DMS53 treated with DMSO at 0.1 percent for 48 hours (cell line): ENCODE data around the gene GYPE.
"Not testable (repeated sequence)": the region's sequence is repeated elsewhere in the genome, so short reads cannot be mapped to it uniquely, and the experiment has no call there.

Source experiments
- DNase-seq: peaks from one replicate; lab custom pipeline; 2025; ENCODE audit not compliant: unreplicated experiment; lab: John Stamatoyannopoulos, UW

The GYPE gene

DNA sequence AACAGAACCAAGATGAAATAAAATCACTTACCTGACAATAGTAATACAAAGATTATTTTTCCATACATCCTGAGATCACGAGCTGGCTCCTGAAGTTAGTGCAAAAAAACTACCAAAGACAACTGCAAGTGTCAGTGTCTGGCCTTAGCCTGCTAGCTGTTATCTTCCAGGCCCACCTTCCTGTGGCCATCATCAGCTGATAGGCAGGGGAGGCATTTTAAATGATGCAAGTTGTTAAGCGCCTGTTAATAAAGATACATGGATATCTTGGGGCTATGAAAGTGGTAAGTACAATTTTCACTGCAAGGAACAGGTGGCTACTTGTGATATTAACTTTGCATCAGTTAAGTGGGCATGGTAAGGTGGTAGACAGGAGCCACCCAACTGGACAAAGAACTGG is at the start of gene GYPE:
TSS of gene GYPE (minus strand) at position 120 of the 400 bp plus-strand sequence. CDS start at position 68, 52 bp downstream.
- DNase-seq: not testable (repeated sequence)

DNA sequence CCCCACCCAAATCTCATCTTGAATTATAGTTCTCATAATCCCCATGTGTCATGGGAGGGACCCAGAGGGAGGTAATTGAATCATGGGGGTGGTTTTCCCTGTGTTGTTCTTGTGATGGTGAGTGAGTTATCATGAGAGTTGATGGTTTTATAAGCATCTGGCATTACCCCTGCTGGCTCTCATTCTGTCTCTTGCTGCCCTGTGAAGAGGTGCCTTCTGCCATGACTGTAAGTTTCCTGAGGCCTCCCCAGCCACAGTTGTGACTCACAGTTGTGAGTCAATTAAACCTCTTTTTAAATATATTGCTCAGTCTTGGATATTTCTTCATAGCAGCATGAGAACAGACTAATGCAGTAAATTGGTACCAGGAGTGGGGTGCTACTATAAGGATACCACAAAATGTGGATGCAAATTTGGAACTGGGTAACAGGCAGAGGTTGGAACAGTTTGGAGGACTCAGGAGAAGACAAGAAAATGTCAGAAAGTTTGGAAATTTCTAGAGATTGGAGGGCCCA is 46.2 kb upstream of the GYPE start:
- not testable (repeated sequence) for DNase-seq

- DNase-seq: not testable (repeated sequence)
Measured at GRCh38 chr4:143950967-143951366, 45.6 kb upstream of the GYPE start.

DNA sequence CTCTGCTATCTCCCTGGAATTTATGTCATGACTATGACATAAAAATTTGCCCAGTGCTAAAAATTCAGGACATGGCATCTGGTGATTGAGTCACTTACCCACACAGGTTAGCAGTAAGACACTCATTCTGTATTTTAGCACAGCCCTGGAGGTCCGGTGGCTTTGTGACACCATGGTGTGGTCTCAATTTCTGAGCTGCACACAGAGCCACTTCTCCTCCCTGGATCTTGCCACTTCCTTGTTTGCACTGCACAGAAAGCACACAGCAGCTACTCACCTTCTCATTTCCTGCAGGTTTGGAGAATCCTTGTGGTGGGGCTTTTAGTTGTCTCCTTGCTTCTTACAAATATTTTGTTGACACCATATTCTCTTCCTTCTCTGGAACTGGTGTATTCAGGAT is 44.8 kb upstream of the GYPE start:
- not testable (repeated sequence) for DNase-seq

DNA sequence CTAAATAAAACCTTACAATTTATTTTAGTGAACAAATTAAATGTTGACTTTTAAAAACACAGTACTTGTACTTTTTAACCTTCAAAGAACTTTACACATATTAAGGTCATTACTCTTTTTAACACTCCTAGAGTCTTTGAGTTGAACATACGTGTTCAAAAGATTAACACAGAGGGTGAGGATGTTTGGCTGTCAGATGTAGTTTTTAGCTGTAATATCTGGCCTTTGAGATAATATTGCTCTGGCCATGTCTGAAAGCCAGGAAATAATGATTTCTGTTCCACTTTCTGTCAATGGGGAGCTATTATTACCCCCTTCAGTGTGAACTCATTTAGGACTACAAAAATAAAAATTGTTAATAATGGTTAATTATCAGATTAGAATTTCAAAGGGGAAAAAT is 42.1 kb upstream of the GYPE start:
- not testable (repeated sequence) for DNase-seq

GRCh38 chr4:143940708-143941107 is 35.3 kb upstream of the GYPE start:
- DNase-seq: not testable (repeated sequence)

DNA sequence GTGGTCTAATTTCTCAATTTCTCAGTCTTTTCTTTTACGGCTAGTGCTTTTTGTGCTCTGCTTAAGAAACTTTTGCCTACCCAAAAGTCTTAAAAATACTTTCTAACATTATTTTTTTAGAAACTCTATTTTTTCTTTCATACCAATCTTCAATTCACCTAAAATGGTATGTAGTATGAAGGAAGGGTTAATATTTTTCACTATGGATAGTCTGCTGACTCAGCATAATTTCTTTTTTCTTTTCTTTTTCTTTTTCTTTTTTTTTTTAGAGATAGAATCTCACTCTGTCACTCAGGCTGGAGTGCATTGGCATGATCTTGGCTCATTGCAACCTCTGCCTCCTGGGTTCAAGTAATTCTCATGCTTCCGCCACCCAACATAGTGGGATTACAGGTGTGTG is 34.2 kb upstream of the GYPE start:
- DNase-seq: no peak

DNA sequence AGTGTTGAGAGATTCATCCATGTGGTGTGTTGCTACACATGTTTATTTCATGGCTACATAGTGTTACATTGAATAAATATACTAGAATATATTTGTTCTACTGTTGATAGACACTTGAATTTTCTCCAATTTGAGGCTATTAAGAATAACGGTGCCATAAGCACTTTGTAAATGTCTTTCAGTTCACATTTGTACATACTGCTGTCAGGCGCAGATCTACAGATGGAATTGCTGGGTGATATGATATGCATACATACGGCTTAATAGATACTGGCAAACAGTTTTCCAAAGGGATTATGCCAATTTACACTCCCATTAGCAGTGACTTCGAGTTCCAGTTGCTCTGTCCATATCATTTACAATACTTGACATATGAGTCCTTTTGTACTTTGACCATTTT is 33.5 kb upstream of the GYPE start:
- not testable (repeated sequence) for DNase-seq

DNA sequence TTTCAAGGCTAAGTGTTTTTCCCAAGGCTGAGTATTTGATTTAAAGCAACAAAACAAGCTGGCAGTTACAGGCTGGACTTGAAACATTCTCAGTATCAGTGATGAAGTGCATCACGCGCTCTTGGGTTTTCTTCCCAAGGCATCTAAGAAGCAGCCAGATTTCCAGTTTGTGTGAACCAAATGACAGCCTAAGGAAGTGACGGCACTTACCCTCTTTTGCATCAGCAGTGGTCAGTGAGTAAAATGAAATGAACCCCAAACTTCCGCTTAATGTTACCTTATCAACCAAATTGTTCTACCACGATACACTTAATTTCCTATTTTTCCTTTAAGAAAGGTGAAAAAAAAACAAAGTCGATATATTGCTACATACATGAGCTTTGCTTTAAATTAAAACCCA is 15.8 kb upstream of the GYPE start:
- no peak for DNase-seq

DNA sequence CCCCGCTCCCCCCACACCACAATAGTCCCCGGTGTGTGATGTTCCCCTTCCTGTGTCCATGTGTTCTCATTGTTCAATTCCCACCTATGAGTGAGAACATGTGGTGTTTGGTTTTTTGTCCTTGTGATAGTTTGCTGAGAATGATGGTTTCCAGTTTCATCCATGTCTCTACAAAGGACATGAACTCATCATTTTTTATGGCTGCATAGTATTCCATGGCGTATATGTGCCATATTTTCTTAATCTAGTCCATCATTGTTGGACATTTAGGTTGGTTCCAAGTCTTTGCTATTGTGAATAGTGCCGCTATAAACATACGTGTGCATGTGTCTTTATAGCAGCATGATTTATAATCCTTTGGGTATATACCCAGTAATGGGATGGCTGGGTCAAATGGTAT is 11.1 kb upstream of the GYPE start:
- not testable (repeated sequence) for DNase-seq

DNA sequence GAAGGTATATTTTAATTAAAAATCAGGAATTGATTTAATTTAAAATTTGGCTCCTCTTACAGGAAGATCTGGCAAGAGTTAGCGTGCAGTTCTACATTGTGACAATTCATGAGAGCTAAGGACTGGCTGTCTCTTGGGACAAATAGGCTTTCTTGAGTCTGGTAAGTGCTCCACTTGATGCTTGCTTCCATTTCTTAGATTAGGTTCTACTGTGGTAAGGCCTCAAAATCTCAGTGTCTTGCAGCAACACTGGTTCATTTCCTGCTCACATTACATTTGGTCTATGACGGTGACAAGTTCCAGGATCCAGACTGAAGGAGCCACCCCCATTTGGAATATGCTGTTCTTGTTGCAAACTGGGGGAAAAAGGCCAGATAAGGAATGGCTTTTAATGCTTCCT is 7.1 kb upstream of the GYPE start:
- not testable (repeated sequence) for DNase-seq

GRCh38 chr4:143911528-143912417 is 6.4 kb upstream of the GYPE start:
- DNase-seq: not testable (repeated sequence)

GRCh38 chr4:143910906-143911305 is 5.5 kb upstream of the GYPE start:
- not testable (repeated sequence) for DNase-seq

- DNase-seq: peak; percentile 1
Measured at GRCh38 chr4:143907811-143908210, 2.5 kb upstream of the GYPE start.

GRCh38 chr4:143904431-143904830 is 928 bp downstream of the GYPE start:
- DNase-seq: not testable (repeated sequence)

GRCh38 chr4:143890323-143890722 is 15.0 kb downstream of the GYPE start:
- DNase-seq: not testable (repeated sequence)

- DNase-seq: not testable (repeated sequence)
Measured at GRCh38 chr4:143888189-143888588, 17.2 kb downstream of the GYPE start.

DNA sequence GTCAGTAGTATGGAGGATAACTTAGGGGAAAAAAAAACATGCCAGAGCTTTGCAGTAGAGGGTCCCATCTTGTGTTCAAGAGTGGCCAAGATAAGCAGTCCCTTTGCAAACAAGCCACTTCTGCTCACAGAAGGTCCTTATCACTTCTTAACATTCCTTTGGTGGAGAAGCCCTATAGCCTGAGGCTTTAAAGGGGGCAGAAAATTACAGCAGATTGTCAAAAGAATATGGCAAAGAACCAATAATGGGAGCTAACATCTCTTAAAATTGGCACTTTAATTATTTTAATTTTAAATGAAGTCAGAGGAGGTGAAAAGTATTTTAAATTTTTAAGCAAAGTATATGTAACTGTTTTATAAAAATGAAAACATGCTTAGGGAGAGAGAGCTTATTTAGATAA is 20.4 kb downstream of the GYPE start:
- DNase-seq: not testable (repeated sequence)

DNA sequence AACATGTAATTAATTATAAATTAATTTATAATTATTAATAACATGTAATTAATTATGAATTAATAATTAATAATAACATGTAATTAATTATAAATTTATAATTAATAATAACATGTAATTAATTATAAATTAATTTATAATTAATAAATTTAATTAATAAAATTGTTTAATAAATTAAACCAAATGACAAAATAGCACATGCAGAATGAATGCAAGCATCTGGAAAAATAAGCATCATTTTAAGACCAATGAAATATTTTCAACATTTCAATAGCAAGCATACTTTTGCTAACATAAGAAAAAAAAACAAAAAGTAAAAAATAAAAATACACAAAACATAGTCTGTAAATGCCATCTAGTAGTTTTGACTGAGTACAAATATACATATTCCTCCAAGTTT is 21.8 kb downstream of the GYPE start:
- no peak for DNase-seq

GRCh38 chr4:143882892-143883291 is 22.5 kb downstream of the GYPE start:
- no peak for DNase-seq

GRCh38 chr4:143879561-143879960 is 25.8 kb downstream of the GYPE start:
- not testable (repeated sequence) for DNase-seq

DNA sequence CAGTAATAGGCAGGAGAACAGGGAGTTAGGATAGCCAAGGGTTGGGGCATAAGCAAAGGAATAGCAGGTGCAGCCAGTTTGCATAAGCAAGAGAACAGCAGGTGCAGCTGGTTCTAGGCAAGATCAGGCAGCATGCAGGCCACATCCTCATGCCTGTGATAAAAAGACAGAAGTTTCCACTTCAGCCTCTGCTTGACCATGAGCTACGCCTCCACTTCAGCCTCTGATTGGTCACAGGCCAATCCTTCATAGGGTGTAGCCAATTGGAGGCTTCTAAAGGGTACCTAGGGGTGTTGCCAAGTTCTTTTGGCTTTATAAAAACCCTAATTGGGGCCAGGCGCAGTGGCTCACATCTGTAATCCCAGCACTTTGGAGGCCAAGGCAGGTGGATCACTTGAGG is 30.0 kb downstream of the GYPE start:
- peak; percentile 36 for DNase-seq
